IPS DF 6.9 (cell line): ENCODE results near the gene GSK3A.
A peak's percentile ranks its signal among the peaks of the same experiment; 100 is the strongest.

ENCODE experiments used
- DNase-seq: peaks from one replicate; pipeline ENCODE4 v3.0.0-alpha.2; 2013; ENCODE audit warnings: low read depth, low spot score
- H3K27ac ChIP-seq: one replicate; pipeline ENCODE4 v1.5.1; 2013; ENCODE audit warnings: low read length, control low read depth
- H3K27me3 ChIP-seq: 2 replicates; pipeline ENCODE4 v1.6.1; 2013; ENCODE audit warnings: mild to moderate bottlenecking, low read length; ENCODE audit not compliant: control insufficient read depth, insufficient read depth
- H3K36me3 ChIP-seq: 2 replicates; pipeline ENCODE4 v1.6.1; 2013; ENCODE audit warnings: low read length; ENCODE audit not compliant: control insufficient read depth, insufficient read depth
- H3K4me1 ChIP-seq: 2 replicates; pipeline ENCODE4 v1.6.1; 2013; ENCODE audit warnings: low read length; ENCODE audit not compliant: control insufficient read depth, insufficient read depth
- H3K4me3 ChIP-seq: 2 replicates; pipeline ENCODE4 v1.5.1; 2013; ENCODE audit warnings: mild to moderate bottlenecking, low read length
- H3K9me3 ChIP-seq: 2 replicates; pipeline ENCODE4 v1.6.1; 2013; ENCODE audit warnings: low read length, inconsistent platforms; ENCODE audit not compliant: control insufficient read depth, insufficient read depth
- WGBS: extraction: QIAGEN DNeasy Blood & Tissue Kit; methylation state at CpG from one replicate; pipeline ENCODE4 v1.1.7; 2013; ENCODE audit warnings: mixed read lengths, missing lambda C conversion rate; ENCODE audit not compliant: insufficient read length, insufficient coverage; 5-methylcytosine and 5-hydroxymethylcytosine counted together

Gene GSK3A

DNA sequence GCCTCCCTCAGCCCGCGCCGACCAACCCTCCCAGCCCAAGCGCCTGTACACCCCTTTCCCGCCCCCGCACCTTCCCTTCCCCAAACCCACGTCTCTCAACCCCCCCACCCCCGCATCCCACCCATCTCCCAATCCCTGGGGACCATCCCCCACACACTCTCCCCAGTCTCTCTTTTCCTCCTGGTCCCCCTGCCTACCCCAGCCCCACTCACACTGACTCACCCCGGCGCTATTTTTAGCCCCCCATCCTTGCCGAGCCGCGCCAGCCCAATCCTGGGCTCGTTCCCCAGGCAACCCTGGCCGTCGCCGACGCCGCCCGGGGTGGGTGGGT lies 38.4 kb upstream of the GSK3A start:
- Histone ChIP-seq H3K36me3 (no peaks in the 10 kb centered on the region), H3K27me3 (no peaks in the 10 kb centered on the region), H3K4me1 (peaks cover 18% of the 10 kb centered on the region), H3K9me3 (no peaks in the 10 kb centered on the region), H3K27ac (no peak overlapping the region), H3K4me3 (peak overlapping the region; percentile 83)
- no CpG with 5 or more reads among the region's 20 CpGs for WGBS
- no peak for DNase-seq

DNA sequence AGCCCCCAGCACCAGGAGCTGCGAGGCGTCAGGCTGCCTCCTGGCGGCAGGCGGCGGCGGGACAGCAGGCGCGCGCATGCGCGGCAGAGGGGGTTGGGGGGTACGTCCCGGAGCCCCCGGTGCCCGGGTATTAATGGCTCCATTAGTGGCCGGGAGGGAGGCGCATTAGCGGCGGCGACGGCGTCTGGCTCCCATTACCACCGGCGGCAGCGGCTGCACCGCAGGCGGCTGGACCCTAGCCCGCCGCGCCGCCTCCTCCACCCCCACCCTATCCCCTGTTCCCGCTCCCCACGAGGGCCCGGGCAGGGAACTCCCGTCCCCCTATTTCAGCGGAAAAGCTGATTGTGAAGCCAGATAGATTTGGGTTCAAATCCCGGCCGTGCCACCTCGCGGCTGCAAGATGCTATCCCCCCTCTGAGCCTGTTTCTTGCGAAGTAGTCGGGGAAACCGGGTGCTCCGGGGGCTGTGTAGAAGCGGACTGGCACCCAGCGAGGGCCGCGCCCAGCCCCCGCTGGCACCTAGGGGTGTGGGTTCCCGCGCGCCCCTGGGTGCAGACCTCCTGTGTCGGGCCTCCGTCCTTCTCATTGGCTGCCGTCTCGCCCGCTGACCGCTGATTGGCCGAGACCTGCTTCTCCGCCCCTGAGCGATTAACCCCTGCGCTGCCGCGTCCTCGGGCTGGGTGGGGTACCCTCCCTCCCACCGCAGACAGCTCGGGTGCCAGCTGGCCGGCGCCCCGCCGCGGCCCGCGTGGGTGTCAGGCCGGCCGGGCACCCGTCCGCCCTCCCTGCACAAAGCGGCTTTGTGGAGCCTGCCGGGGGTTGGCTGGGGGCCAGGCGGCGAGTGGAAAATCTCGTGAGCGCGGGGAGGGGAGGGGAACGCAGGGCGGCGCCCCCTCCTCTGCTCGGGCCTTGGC lies 37.8 kb upstream of the GSK3A start:
- Histone ChIP-seq H3K36me3 (no peaks in the 10 kb centered on the region), H3K27ac (no peak overlapping the region)

DNA sequence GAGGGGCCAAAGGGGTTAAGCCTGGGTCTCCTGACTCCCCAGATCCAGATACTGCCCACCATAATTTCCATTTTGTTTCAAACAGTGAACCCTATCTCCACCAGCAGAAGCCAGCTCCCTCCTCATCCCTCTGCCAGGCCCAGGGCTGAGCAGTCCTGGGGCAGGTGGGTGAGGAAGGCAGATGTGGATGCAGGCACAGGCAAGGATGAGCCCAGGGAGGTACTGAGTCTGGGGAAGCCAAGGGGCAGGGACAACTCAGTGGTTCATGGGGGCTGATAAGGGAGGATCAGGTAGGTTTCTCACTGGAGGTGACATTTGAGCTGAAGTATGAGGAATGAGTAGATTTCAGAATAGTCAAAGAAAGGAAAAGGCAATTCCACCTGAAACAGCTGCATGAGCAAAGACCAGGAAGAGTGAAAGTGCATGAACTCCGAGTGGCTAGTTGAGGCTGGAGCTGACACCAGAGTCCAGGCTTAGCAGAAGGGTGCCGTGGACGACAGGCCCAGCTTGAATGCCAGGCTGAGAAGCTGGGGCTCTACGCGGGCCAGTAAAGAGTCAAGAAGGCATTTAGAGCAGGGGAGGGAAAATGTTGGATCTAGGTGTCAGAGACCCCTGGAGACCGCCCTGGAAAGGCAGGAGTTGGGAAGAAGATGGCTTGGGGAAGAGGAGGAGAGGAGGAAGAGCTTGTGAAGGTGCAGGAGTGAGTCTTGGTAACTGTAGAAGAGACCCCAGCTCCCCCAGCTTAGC lies 36.9 kb upstream of the GSK3A start:
- Histone ChIP-seq H3K27me3 (no peaks in the 10 kb centered on the region), H3K4me1 (peaks cover 14% of the 10 kb centered on the region), H3K4me3 (peak overlapping the region; percentile 83; the same call in 1 of the 2 replicates), H3K9me3 (no peaks in the 10 kb centered on the region), H3K36me3 (peaks cover under 1% of the 10 kb centered on the region; the same call in 1 of the 2 replicates), H3K27ac (no peak overlapping the region)
- DNase-seq = no peak
- no CpG with 5 or more reads among the region's 6 CpGs for WGBS

More for the DNA sequence above, 37.8 kb upstream of the GSK3A start:
- Histone ChIP-seq H3K27me3 (no peaks in the 10 kb centered on the region), H3K4me1 (peaks cover 16% of the 10 kb centered on the region), H3K4me3 (peak overlapping the region; percentile 83), H3K9me3 (no peaks in the 10 kb centered on the region)
- no peak for DNase-seq
- whole genome bisulfite sequencing = no CpG with 5 or more reads among the region's 89 CpGs

DNA sequence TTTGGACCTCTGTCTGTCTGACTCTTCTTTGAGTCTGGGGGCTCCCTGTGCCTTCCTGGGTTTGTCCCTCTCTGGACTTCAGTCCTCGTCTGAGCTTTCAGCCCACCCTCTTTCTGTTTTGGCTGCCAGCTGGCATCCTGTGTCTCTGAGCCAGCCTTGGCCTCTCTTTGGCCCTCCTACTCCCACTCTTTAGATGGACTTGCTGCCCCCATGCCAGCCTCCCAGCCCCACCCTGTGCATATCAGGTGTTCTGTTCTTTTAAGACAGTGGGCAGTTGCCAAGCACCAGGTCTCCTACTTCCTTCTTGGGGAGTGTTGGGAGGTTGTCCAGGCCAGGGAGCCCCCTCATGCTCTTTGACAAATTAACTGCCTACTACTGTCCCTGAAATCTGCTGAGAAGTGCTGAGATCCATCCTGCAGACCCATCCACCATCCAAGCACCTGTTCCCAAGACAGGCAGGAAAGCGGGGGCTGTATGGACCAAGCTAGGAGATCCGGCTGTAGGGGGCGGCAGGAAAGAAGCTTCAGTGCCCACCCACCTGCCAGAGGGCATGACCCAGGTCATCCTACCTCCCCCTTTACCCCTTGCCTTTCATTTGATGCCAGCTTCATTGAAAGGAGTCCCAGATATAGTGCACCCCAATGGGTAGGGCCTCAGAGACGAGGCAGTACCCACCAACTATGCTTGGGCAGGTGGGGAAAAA lies 36.2 kb upstream of the GSK3A start:
- H3K27me3 ChIP-seq = no peaks in the 10 kb centered on the region
- DNase-seq = no peak
- no CpG with 5 or more reads among the region's 5 CpGs for WGBS
- peaks cover 14% of the 10 kb centered on the region for H3K4me1 ChIP-seq
- no peak overlapping the region for H3K27ac ChIP-seq
- no peak overlapping the region for H3K4me3 ChIP-seq
- peaks cover 5% of the 10 kb centered on the region; the same call in 1 of the 2 replicates for H3K36me3 ChIP-seq
- H3K9me3 ChIP-seq = no peaks in the 10 kb centered on the region

DNA sequence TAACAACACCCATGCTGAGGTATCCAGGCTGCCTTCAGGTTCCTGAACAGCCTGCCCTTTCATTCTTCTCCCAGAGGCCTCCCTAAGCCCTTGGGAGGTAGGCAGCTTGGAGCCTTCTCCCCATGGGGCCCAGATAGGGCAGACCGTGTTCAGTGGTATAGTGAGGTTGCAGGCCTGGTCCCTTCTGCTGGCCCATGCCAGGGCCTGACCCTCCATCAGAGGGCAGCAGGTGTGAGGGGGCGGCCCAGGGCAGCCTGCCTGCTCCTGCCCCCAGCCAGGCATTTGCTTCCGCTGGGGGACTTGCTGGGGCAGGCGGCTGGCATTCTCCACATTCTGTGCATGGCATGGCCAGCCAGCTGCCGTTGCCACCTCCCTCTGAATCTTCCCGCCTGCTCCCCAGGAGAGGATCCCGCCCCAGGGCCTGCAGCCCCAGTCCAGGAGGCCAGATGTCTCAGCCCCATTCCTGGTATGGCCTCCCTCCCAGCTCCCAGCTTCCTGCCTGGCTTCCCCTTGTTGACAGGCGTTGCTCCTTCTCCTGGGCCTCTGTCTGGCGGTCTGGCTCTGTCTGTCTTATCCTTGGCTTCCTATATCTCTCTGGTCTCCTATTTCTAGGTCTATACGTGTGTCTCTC lies 35.5 kb upstream of the GSK3A start:
- WGBS = no CpG with 5 or more reads among the region's 10 CpGs
- Histone ChIP-seq H3K27me3 (no peaks in the 10 kb centered on the region), H3K36me3 (peaks cover 11% of the 10 kb centered on the region; the same call in 1 of the 2 replicates), H3K4me3 (no peak overlapping the region), H3K27ac (no peak overlapping the region), H3K4me1 (peaks cover 8% of the 10 kb centered on the region), H3K9me3 (no peaks in the 10 kb centered on the region)
- no peak for DNase-seq

DNA sequence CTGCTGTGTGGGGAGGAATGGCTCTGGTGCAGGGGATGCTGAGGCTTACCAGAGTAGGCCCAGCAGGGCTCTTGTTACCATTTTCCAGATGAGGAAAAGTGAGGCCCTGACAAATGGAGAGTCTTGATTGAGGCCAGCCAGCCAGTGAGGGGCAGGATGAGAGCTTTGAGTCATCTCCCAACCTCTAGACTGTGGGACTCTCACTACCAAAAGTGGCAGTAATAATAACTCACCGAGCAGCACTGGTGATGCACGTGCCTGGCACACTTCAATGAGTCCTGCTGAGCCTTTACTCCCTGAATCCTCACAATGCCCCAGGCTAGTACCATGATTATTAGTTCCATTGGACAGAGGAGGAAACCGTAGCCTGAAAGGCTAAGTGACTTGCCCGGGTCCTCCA lies 34.4 kb upstream of the GSK3A start:
- DNase-seq = no peak
- Histone ChIP-seq H3K36me3 (peaks cover 12% of the 10 kb centered on the region; the same call in 1 of the 2 replicates), H3K27ac (no peak overlapping the region), H3K27me3 (no peaks in the 10 kb centered on the region), H3K4me3 (no peak overlapping the region), H3K4me1 (peaks cover 2% of the 10 kb centered on the region; the same call in 1 of the 2 replicates), H3K9me3 (no peaks in the 10 kb centered on the region)
- no CpG with 5 or more reads among the region's 4 CpGs for WGBS

DNA sequence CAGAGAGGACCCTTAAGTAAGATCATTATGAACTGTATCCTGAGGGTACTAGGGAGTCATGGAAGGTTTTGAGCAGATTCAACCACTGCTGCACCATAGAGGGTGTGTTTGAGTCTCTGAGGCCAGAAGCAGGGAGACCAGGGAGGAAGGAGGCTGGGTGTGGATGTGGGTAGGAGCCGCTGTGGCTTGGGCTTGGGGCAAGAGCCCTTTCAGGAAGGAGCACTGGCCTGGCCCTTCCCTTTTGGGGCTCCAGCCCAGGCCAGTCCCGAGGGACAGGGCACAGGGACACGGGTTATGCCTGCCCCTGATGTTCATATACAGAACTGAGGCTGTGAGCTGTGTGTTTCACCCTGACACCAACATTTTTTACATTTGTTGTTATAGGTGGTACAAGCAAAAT lies 33.9 kb upstream of the GSK3A start:
- Histone ChIP-seq H3K36me3 (peaks cover 12% of the 10 kb centered on the region; the same call in 1 of the 2 replicates), H3K4me3 (no peak overlapping the region), H3K27ac (no peak overlapping the region), H3K27me3 (no peaks in the 10 kb centered on the region), H3K9me3 (no peaks in the 10 kb centered on the region), H3K4me1 (peaks cover 2% of the 10 kb centered on the region; the same call in 1 of the 2 replicates)
- no CpG with 5 or more reads among the region's 3 CpGs for WGBS
- DNase-seq = no peak

DNA sequence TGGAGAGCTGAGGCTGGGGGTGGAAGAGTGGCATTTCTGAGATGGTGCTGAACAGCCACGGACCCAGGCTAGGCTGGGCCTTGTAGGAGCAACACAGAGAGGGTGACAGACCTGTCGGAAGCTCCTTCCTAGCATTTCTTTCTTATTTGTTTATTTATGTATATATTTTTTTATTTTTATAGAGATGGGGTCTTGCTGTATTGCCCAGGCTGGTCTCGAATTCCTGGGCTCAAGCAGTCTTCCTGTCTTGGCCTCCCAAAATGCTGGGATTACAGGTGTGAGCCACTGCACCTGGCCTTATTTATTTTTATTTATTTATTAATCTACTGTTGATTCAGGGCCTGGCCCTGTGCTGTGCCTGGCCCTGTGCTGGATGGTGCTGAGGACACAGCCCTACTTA lies 33.1 kb upstream of the GSK3A start:
- Histone ChIP-seq H3K36me3 (peaks cover 12% of the 10 kb centered on the region; the same call in 1 of the 2 replicates), H3K27me3 (no peaks in the 10 kb centered on the region), H3K9me3 (no peaks in the 10 kb centered on the region), H3K27ac (no peak overlapping the region), H3K4me3 (no peak overlapping the region), H3K4me1 (no peaks in the 10 kb centered on the region)
- DNase-seq = no peak
- no CpG with 5 or more reads among the region's 3 CpGs for WGBS

DNA sequence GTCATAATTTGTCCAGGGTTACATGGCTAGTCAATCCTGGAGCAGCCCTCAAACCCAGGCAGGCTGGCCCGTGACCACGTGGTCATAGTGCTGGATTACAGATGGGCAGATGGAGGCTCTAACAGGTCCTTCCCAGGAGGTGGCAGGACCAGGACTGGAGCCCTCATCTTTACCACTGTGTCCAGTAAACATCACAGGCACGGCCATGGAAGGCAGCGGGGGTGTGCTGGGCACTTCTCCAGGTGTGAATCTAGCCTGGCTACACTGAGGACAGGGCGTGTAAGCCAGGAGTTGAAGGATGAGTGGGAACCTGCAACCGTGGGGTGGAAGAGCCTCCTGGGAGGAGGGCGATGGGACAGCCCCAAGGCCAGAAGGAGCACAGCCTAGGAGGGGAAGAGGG lies 32.7 kb upstream of the GSK3A start:
- Histone ChIP-seq H3K27ac (no peak overlapping the region), H3K9me3 (no peaks in the 10 kb centered on the region), H3K27me3 (no peaks in the 10 kb centered on the region), H3K4me1 (no peaks in the 10 kb centered on the region), H3K36me3 (peaks cover 12% of the 10 kb centered on the region; the same call in 1 of the 2 replicates), H3K4me3 (no peak overlapping the region)
- no peak for DNase-seq
- no CpG with 5 or more reads among the region's 7 CpGs for WGBS
